Measurements from ENCODE around the gene GSE1. TPM values are rescaled to one million over a fixed set of nuclear protein-coding genes. Genes with fewer than 3 reads are reported as not detected.

Gene GSE1
- total and polyA plus RNA-seq, 7 experiments from 2014 or later, result 0.18 to 69.2 (median 11.3) TPM

DNA sequence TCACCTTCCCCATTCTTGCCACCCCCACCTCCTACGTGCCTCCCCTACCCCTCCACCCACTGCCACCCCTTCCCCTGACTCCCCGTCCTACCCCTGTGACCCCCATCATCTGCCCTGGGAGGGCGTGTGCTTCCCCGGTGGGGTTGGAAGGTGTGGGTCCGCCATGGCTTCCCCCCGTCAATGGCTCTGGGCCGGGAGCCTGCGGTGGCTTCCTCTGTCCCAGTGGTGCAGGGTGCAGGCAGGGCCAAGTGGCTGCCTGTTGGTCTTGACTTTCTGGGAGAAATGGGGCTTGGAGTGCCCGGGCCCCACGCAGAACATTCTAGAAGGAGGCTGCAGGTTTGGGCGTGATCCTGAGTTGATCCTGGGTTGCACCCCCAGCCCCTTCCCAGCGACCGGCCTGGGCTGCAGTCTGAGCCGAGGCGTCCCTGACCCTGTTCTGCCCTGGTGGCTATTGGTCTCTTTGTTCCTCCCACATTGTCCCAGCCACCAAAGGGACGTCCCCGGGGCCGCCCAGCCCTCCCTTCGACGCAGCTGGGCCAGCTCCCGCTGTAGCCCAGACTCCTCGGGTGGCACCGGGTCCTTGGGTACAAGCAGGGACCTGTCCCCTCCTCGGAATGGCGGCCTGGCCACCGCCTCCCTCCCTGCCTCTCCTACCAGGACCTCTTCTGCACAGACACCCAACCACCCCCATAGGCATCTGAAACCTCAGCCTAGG is 25.7 kb downstream of the GSE1 start:
- no peak overlapping the region for H3K27ac ChIP-seq (ENCODE audit: low read depth, low read length)
- H3K27me3 ChIP-seq (ENCODE audit: control insufficient read depth in 2 of 2, insufficient read depth in 2 of 2, low read length in 2 of 2), result no peaks in the 10 kb centered on the region
- no peak for ATAC-seq
- H3K4me3 Mint-ChIP-seq, result no peak overlapping the region
- H3K9me3 ChIP-seq (ENCODE audit: control insufficient read depth in 2 of 3, low read length in 3 of 3), result no peaks in the 10 kb centered on the region
- no peaks in the 10 kb centered on the region for H3K27me3 Mint-ChIP-seq
- no peaks in the 10 kb centered on the region for H3K36me3 Mint-ChIP-seq
- no peaks in the 10 kb centered on the region for H3K4me1 ChIP-seq (ENCODE audit: control insufficient read depth in 2 of 2, insufficient read depth in 2 of 2, low read length in 2 of 2)
- no peak for DNase-seq
- no peak overlapping the region for H3K4me3 ChIP-seq (ENCODE audit: low read length)
- H3K9me3 Mint-ChIP-seq, result no peaks in the 10 kb centered on the region
- ChIA-PET CTCF (no interaction called here), POLR2A (no interaction called here)
- no peaks in the 10 kb centered on the region for H3K36me3 ChIP-seq (ENCODE audit: control insufficient read depth in 2 of 3, insufficient read depth in 3 of 3, low read length in 3 of 3)
- no peak overlapping the region for H3K27ac Mint-ChIP-seq
- intact Hi-C loops (cut with micrococcal nuclease), result no loop called here
- peaks cover 0 to 13% (median 0%) of the 10 kb centered on the region in 7 donors for H3K4me1 Mint-ChIP-seq

GRCh38 chr16:85639529-85640253 is 26.6 kb downstream of the GSE1 start:
- no peak overlapping the region for H3K27ac Mint-ChIP-seq
- ChIA-PET POLR2A (no interaction called here), CTCF (no interaction called here)
- H3K27me3 ChIP-seq (ENCODE audit: control insufficient read depth in 2 of 2, insufficient read depth in 2 of 2, low read length in 2 of 2), result no peaks in the 10 kb centered on the region
- no peak overlapping the region for H3K4me3 Mint-ChIP-seq
- H3K9me3 ChIP-seq (ENCODE audit: control insufficient read depth in 2 of 3, low read length in 3 of 3), result no peaks in the 10 kb centered on the region
- H3K36me3 ChIP-seq (ENCODE audit: control insufficient read depth in 2 of 3, insufficient read depth in 3 of 3, low read length in 3 of 3), result no peaks in the 10 kb centered on the region
- no peak overlapping the region for H3K27ac ChIP-seq (ENCODE audit: low read depth, low read length)
- peaks cover 0 to 20% (median 4%) of the 10 kb centered on the region in 7 donors for H3K4me1 Mint-ChIP-seq
- no peaks in the 10 kb centered on the region for H3K36me3 Mint-ChIP-seq
- no peak for DNase-seq
- H3K9me3 Mint-ChIP-seq, result no peaks in the 10 kb centered on the region
- H3K27me3 Mint-ChIP-seq, result no peaks in the 10 kb centered on the region
- no peaks in the 10 kb centered on the region for H3K4me1 ChIP-seq (ENCODE audit: control insufficient read depth in 2 of 2, insufficient read depth in 2 of 2, low read length in 2 of 2)
- intact Hi-C loops (cut with micrococcal nuclease), result no loop called here
- H3K4me3 ChIP-seq (ENCODE audit: low read length), result no peak overlapping the region
- no peak for ATAC-seq

- Histone ChIP-seq H3K4me3 (ENCODE audit: low read length) (no peak overlapping the region), H3K27ac (ENCODE audit: low read depth, low read length) (no peak overlapping the region), H3K36me3 (ENCODE audit: control insufficient read depth in 2 of 3, insufficient read depth in 3 of 3, low read length in 3 of 3) (no peaks in the 10 kb centered on the region), H3K4me1 (ENCODE audit: control insufficient read depth in 2 of 2, insufficient read depth in 2 of 2, low read length in 2 of 2) (no peaks in the 10 kb centered on the region), H3K9me3 (ENCODE audit: control insufficient read depth in 2 of 3, low read length in 3 of 3) (no peaks in the 10 kb centered on the region), H3K27me3 (ENCODE audit: control insufficient read depth in 2 of 2, insufficient read depth in 2 of 2, low read length in 2 of 2) (no peaks in the 10 kb centered on the region)
- DNase-seq (no peak), ATAC-seq (no peak)
- no peak overlapping the region for H3K27ac Mint-ChIP-seq
- H3K36me3 Mint-ChIP-seq, result no peaks in the 10 kb centered on the region
- intact Hi-C loops (cut with micrococcal nuclease), result no loop called here
- H3K4me1 Mint-ChIP-seq, result peaks cover 0 to 21% (median 7%) of the 10 kb centered on the region in 7 donors
- H3K27me3 Mint-ChIP-seq, result no peaks in the 10 kb centered on the region
- CTCF ChIA-PET, result no interaction called here
- no peaks in the 10 kb centered on the region for H3K9me3 Mint-ChIP-seq
- POLR2A ChIA-PET, result no interaction called here
- no peak overlapping the region for H3K4me3 Mint-ChIP-seq
Measured at GRCh38 chr16:85640254-85640558, 27.1 kb downstream of the GSE1 start.

- no peaks in the 10 kb centered on the region for H3K4me1 ChIP-seq (ENCODE audit: control insufficient read depth in 2 of 2, insufficient read depth in 2 of 2, low read length in 2 of 2)
- no peaks in the 10 kb centered on the region for H3K36me3 Mint-ChIP-seq
- ChIA-PET POLR2A (no interaction called here), CTCF (interaction anchor here (0.6 kb wide), 1 partner anchor 155 kb away, joined by 3 read pairs; no protein-coding TSS in a partner anchor)
- no peaks in the 10 kb centered on the region for H3K9me3 ChIP-seq (ENCODE audit: control insufficient read depth in 2 of 3, low read length in 3 of 3)
- H3K27me3 ChIP-seq (ENCODE audit: control insufficient read depth in 2 of 2, insufficient read depth in 2 of 2, low read length in 2 of 2), result no peaks in the 10 kb centered on the region
- H3K27ac ChIP-seq (ENCODE audit: low read depth, low read length), result no peak overlapping the region
- intact Hi-C loops (cut with micrococcal nuclease), result no loop called here
- no peak for DNase-seq
- no peaks in the 10 kb centered on the region for H3K36me3 ChIP-seq (ENCODE audit: control insufficient read depth in 2 of 3, insufficient read depth in 3 of 3, low read length in 3 of 3)
- H3K9me3 Mint-ChIP-seq, result no peaks in the 10 kb centered on the region
- H3K4me1 Mint-ChIP-seq, result peaks cover 0 to 21% (median 8%) of the 10 kb centered on the region in 7 donors
- no peak overlapping the region for H3K27ac Mint-ChIP-seq
- no peak for ATAC-seq
- no peak overlapping the region for H3K4me3 Mint-ChIP-seq
- no peak overlapping the region for H3K4me3 ChIP-seq (ENCODE audit: low read length)
- no peaks in the 10 kb centered on the region for H3K27me3 Mint-ChIP-seq
Measured at GRCh38 chr16:85640585-85640984, 27.5 kb downstream of the GSE1 start.

- H3K4me1 ChIP-seq (ENCODE audit: control insufficient read depth in 2 of 2, insufficient read depth in 2 of 2, low read length in 2 of 2), result no peaks in the 10 kb centered on the region
- H3K9me3 ChIP-seq (ENCODE audit: control insufficient read depth in 2 of 3, low read length in 3 of 3), result no peaks in the 10 kb centered on the region
- H3K27ac Mint-ChIP-seq, result no peak overlapping the region
- no peak overlapping the region for H3K27ac ChIP-seq (ENCODE audit: low read depth, low read length)
- no peaks in the 10 kb centered on the region for H3K27me3 Mint-ChIP-seq
- no peak for DNase-seq
- H3K36me3 Mint-ChIP-seq, result no peaks in the 10 kb centered on the region
- CTCF ChIA-PET, result interaction anchor here (0.6 kb wide), 1 partner anchor 156 kb away, joined by 3 read pairs; no protein-coding TSS in a partner anchor
- no peaks in the 10 kb centered on the region for H3K27me3 ChIP-seq (ENCODE audit: control insufficient read depth in 2 of 2, insufficient read depth in 2 of 2, low read length in 2 of 2)
- peaks cover 0 to 21% (median 8%) of the 10 kb centered on the region in 7 donors for H3K4me1 Mint-ChIP-seq
- intact Hi-C loops (cut with micrococcal nuclease), result no loop called here
- no peak overlapping the region for H3K4me3 ChIP-seq (ENCODE audit: low read length)
- no peak for ATAC-seq
- H3K9me3 Mint-ChIP-seq, result no peaks in the 10 kb centered on the region
- no peaks in the 10 kb centered on the region for H3K36me3 ChIP-seq (ENCODE audit: control insufficient read depth in 2 of 3, insufficient read depth in 3 of 3, low read length in 3 of 3)
- no peak overlapping the region for H3K4me3 Mint-ChIP-seq
- POLR2A ChIA-PET, result interaction anchor here (0.6 kb wide), 1 partner anchor 353 kb away, joined by 3 read pairs; no protein-coding TSS in a partner anchor
Measured at GRCh38 chr16:85641305-85641704, 28.2 kb downstream of the GSE1 start.

DNA sequence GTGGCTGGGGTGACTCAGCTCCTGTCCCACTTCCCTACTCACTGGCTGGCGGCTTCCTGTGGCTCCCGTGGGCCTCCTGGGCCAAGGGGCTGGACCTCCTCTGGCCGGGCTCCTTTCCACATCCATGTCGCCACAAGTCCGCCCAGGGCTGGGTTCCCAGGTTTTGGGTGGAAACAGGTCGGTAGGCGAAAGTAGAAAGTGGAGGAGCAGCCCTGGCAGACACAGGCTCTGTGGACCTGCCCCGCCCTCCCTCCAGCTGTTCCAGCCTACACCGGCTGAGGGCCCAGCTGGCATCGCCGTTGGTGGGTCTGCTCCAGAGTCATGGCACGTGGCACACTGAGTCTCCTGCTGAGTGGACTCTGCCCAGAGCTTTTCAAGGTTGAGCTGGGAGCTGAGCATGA is 28.7 kb downstream of the GSE1 start:
- Mint-ChIP-seq H3K27ac (no peak overlapping the region), H3K4me3 (no peak overlapping the region), H3K9me3 (no peaks in the 10 kb centered on the region), H3K4me1 (peaks cover 0 to 20% (median 8%) of the 10 kb centered on the region in 7 donors), H3K36me3 (no peaks in the 10 kb centered on the region), H3K27me3 (no peaks in the 10 kb centered on the region)
- Histone ChIP-seq H3K27ac (ENCODE audit: low read depth, low read length) (no peak overlapping the region), H3K9me3 (ENCODE audit: control insufficient read depth in 2 of 3, low read length in 3 of 3) (no peaks in the 10 kb centered on the region), H3K36me3 (ENCODE audit: control insufficient read depth in 2 of 3, insufficient read depth in 3 of 3, low read length in 3 of 3) (no peaks in the 10 kb centered on the region), H3K4me1 (ENCODE audit: control insufficient read depth in 2 of 2, insufficient read depth in 2 of 2, low read length in 2 of 2) (no peaks in the 10 kb centered on the region), H3K4me3 (ENCODE audit: low read length) (no peak overlapping the region), H3K27me3 (ENCODE audit: control insufficient read depth in 2 of 2, insufficient read depth in 2 of 2, low read length in 2 of 2) (no peaks in the 10 kb centered on the region)
- DNase-seq (no peak), ATAC-seq (no peak)
- intact Hi-C loops (cut with micrococcal nuclease), result no loop called here
- ChIA-PET CTCF (no interaction called here), POLR2A (interaction anchor here (0.6 kb wide), 1 partner anchor 353 kb away, joined by 3 read pairs; no protein-coding TSS in a partner anchor)
